Measurements from ENCODE around the gene WFDC1.

Gene WFDC1

GRCh38 chr16:84274515-84274914 lies 20.2 kb upstream of the WFDC1 start:
- no peak for DNase-seq

DNA sequence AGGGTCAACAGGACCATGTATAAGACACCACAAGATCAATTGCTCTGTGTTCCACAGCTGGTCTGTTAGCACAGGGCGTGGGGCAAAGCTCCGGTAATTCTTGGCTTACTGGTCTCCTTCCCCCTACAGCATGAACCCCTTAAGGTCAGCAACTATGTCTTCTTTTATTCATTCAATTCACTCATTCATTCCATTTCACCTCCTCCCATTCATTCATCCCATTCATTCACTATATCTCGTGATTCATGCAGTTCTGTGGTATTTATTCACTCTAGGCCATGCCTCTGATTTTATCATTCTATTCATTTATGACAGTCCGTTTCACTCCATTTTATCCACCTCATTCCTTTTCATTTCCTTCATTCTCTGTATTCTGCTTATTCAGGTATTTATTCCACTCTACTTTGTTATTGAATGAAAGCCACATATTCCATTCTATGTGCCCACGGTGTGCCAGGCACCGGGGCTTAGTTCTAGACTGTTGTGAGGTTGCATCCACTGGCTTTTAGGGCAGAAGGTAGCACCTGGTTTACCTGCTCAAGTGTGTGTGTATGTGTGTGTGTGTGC lies 19.0 kb upstream of the WFDC1 start:
- DNase-seq, result no peak

DNA sequence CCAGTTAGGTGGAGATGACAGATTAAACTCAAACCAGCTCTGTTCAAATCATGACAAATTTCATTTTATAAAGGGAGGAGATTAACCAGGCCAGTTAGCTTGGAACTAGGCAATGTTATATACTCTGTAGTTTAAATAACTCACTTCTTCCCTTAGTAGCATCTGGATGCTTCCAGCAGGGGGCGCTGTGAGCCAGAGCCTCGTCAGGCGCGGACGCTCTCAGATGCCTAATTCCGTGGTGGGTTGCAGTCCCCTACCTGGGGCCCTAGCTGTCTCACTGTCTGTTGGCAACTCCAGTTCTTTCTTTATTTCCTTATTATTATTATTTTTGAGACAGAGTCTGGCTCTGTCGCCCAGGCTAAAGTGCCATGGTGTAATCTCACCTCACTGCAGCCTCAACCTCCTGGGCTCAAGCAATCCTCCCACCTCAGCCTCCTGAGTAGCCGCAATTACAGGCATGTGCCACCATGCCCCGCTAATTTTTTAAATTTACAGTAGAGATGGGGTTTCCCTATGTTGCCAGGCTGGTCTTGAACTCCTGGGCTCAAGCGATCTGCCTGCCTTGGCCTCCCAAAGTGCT lies 17.3 kb upstream of the WFDC1 start:
- DNase-seq, result peak; percentile 64

DNA sequence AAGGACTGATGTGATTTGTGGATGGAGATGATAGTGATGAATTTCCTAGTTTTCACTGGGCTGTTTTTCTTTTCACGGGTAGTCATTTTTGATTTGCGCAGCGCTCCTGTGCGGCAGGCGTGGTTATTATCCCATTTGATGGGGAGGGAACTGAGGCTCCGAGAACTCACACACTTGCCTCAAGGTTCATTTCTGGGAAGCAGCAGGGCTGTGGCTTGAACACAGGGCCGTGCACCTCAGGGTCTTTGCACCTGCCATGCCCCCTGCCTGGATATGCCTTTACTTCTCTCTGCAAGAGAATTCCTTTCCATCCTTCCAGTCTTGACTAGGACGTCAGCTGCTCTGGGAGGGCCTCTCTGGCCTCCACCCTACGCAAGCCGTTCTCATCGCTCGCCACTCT lies 16.3 kb upstream of the WFDC1 start:
- DNase-seq, result no peak

GRCh38 chr16:84278968-84279367 lies 15.7 kb upstream of the WFDC1 start:
- no peak for DNase-seq

GRCh38 chr16:84279881-84280280 lies 14.8 kb upstream of the WFDC1 start:
- no peak for DNase-seq

- no peak for DNase-seq
These were observed 13.6 kb upstream of the WFDC1 start for GRCh38 chr16:84281074-84281473.

DNA sequence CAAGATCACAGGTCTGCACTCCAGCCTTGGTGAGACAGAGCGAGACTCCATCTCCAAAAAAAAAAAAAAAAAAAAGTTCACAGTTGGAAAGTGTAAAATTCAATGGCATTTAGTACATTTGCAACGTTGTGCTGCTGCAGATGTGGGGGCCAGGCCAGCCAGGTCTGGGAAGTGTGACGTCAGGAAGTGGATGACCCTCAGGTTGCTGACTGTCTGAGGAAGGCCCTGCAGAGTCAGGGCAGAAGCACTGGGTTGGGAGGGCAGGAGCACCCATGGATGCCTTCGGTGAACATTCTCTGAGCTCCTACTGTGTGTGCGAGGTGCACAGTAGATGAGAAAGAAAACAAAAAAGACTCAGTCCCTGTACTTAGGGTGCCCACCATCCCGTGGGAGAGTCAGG lies 12.1 kb upstream of the WFDC1 start:
- DNase-seq, result no peak

DNA sequence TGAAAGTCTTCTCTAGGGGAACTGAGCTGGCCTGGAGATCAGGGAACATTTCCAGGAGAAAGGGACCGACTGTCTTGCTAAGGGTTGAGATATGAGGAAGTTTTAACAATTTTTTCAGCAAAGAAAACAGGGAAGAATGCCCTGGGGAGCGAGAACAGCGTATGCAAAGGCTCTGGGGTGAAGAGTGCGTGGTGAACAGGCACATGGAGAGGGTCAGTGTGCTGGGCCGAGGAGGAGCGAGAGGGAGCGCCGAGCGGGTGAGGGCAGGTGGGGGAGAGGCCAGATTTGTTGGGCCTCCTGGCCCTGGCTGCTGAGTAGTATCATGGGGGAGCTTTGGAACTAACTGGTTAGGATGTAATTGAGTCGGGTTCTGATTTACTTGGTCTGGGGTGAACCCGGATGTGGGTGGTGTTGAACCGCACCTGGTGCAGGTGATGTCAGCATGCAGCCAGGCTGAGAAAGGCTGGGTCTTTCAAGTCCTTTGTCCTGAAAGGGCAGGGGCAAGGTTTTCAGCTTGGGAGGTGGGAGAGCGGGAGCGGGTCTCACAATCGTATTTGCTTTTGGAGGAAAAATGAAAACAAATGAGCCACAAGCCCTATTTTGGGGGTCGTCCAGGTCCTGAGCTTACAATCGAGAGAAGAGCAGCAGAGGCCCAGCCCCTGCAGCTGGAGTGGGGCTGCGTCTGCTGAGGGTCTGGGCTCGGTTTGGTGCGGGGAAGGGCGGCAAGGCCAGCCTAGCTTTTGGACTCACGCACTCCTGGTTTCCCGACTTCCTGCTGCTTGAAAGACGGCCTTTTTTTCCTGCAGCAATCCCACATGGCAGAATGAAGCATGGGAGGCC lies 11.1 kb upstream of the WFDC1 start:
- no peak for DNase-seq

DNA sequence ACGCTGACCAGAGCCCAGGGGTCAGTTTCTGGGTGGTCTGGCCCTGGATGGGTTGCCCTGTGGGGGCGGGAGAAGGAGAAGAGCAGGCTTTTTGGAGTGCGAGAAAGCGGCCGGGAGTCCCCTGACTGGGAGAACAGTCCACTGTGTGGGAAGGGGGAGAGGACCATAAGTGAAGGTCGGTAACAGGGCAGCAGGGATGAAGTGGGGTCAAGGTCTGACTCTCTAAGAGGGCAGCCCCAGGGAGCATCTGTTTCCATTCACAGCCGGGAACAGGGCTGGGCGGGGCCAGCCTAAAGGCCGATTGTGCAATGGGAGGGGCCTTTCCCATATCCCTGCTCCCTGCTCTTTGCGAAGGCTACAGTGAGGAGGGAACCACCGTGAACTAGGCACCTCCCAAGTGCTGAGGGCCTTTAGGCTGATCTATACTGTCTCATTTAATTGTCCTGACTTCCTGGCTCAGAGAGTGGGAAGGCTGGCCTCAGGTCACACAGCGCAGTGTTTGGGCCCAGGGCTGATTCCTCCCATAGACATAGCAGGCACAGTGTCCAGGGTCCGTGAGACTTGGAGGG lies 10.4 kb upstream of the WFDC1 start:
- peak; percentile 64 for DNase-seq

DNA sequence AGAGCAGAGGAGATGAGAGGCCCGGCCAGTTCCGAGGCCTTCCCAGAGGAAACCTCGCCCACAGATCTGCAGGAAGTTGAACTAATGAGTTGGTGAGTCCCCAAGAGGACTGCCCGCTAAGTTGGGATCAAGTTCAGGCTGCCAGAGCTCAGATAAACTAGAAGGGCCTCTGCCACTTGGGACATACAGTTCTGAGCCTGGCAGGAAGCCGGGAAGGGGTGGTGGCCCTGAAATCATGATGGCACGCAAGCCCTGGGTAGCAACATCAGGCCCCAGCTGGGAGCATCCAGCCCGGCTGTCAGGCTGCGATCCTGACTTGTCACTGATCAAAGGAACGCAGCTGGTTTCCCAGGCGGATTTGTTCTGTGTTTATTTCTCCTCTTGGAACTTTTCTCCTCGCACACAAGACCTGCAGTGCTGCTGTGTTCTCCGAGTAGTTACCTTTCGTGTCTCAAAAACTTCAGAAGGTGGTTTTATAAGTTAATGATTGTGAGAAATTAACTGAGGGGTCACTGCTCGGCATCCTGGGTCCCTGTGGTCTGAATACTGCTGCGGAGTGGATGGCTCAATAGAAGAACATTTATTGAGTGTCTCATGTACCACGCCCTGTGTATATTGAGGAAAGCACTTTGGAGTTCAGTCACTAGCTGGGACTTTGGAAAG lies 8.0 kb upstream of the WFDC1 start:
- peak; percentile 71 for DNase-seq

- no peak for DNase-seq
These were observed 5.8 kb upstream of the WFDC1 start for GRCh38 chr16:84288902-84289301.

DNA sequence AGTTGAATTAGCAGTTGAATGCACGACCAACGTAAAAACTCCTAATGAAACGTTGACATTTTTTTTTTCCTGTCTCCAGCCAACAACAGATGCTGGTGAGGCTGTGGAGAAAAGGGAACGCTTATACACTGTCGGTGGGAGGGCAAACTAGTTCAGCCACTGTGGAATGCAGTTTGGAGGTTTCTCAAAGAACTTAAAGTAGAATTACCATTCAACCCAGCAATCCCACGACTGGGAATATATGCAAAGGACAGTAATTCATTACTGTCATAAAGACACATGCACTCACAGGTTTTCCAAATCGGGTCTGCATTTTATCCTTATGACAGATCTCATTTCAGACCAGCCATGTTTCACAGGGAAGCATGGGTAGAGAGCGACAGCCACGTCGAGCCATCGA lies 3.5 kb upstream of the WFDC1 start:
- no peak for DNase-seq

DNA sequence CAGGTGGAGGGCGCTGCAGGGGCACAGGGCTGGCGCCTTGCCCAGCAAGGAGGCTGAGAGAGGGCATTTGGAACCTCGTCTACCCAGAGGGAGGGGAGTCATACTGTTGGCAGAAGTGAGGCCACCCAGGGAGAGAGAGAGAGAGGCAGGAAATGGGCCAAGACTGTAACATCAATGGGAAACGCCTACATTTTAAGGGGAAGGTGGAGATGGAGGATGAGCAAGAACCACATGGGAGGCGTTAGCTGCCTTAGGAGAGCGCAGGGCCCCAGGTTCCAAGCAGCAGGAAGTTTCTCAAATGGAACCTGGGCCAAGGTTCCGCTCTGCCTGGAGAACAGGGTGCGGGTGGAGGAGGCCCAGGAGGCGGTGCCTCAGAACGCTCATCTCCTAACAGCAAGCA lies 2.7 kb upstream of the WFDC1 start:
- DNase-seq, result peak; percentile 38

GRCh38 chr16:84293406-84293805 lies 1.3 kb upstream of the WFDC1 start:
- DNase-seq, result no peak

GRCh38 chr16:84294117-84294516 lies 561 bp upstream of the WFDC1 start:
- DNase-seq, result no peak

- no peak for DNase-seq
These were observed 654 bp downstream of the WFDC1 start for GRCh38 chr16:84295203-84295860.

GRCh38 chr16:84298376-84298899 lies 3.8 kb downstream of the WFDC1 start:
- no peak for DNase-seq

DNA sequence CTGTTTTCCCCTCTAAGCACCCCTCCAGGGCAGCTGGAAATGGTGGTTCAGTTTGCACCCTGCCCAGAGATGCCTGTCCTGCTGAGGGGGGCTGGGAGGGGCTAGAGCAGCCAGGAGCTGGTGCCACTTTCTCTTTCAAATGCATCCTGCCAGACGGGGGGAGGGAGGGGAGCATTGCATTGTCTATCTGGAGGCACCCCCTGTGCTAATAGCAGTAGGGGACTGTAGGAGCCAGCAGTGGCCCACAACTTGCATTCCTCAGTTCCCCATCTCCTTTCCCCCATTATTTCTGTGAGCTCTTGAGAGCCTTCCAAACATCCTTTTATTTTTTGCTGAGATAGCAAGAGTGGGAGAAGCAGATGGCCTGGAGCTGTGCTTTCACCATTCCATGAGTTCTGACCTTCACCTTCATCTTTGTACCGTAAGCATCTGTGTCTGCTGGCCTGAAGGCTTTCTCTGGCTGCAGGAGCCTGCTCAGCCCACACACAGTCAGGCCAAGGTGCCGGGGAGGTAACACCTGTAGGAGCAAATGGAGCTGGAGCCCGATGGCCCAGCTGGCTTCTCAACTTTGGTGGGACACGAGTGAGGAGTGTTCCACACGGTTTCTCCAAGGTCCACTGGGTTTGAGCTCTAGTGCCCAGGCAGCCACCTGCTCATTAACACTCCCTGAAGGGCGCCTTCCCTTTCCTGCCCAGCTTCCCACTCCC lies 5.2 kb downstream of the WFDC1 start:
- DNase-seq, result no peak

DNA sequence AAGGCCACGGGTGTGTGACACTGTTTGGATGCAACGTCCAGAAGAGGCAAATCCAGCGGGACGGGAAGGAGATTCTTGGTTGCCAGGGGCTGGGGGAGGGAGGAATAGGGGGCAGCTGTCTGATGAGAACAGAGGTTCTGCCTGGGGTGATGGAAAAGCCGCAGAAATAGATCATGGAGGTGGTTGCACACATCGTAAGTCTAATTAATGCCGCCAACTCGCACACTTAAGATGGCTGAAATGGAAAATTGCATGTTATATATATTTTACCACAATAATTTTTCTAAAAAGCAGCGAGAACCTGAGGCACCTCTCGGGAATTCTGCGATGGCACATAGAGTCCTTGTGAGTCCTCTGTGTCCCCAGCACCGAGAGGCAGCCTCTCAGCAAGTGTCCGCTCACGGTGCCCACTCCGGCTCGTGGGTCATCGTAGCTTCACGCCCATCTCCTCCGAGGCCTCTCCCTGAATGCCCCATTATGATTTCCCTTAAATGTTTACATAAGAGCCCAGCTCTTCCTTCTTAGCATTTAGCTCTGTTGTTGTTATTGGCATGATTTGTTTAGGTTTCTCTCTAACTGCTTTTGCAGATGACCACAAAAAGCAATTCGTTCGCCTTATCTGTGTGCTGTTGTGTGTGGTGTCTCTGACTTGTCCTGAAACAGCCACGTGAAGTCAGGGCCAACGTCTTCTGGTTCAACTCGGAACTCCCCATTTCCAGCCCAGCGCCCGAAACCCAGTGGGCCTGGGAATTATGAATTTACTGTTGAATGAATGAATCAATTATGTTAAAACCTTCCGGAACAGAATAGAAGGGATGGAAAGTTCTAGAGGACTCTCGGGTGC lies 7.7 kb downstream of the WFDC1 start:
- DNase-seq, result no peak

- peak; percentile 41 for DNase-seq
These were observed 8.3 kb downstream of the WFDC1 start for GRCh38 chr16:84303023-84303422.
